Dendritic cell treated with granulocyte-macrophage colony-stimulating factor and Interleukin-4, amounts not matched to agents 40 ng/mL and 50 ng/mL, for 4 days (primary cell): Measurements from ENCODE around the gene EHD2.
A peak's percentile ranks its signal among the peaks of the same experiment; 100 is the strongest.
"Not testable (repeated sequence)": the region's sequence is repeated elsewhere in the genome, so short reads cannot be mapped to it uniquely, and the experiment has no call there.

Experiments
- H3K27ac Mint-ChIP-seq: one replicate; pipeline ENCODE4 v1.8.0; 2022; ENCODE audit warnings: mild to moderate bottlenecking, mixed read lengths
- H3K27me3 Mint-ChIP-seq: one replicate; pipeline ENCODE4 v1.8.0; 2022; ENCODE audit warnings: mild to moderate bottlenecking, mixed read lengths
- H3K36me3 Mint-ChIP-seq: one replicate; pipeline ENCODE4 v1.8.0; 2022; ENCODE audit warnings: low read depth, mixed read lengths
- H3K4me1 Mint-ChIP-seq: one replicate; pipeline ENCODE4 v1.8.0; 2022; ENCODE audit warnings: low read depth, mixed read lengths
- H3K4me3 Mint-ChIP-seq: one replicate; pipeline ENCODE4 v1.8.0; 2022; ENCODE audit warnings: mild to moderate bottlenecking, moderate library complexity, mixed read lengths
- H3K9me3 Mint-ChIP-seq: one replicate; pipeline ENCODE4 v1.8.0; 2022; ENCODE audit warnings: mixed read lengths
- intact Hi-C: fragments of 100-400 bp; cut with micrococcal nuclease; formaldehyde crosslinking; loops from one replicate; pipeline ENCODE4 v1.15.0; 2022

EHD2 gene

GRCh38 chr19:47766670-47767069, 53.4 kb downstream of the EHD2 start:
- Mint-ChIP-seq H3K9me3 (no peaks in the 10 kb centered on the region), H3K27ac (no peak overlapping the region), H3K27me3 (peaks cover 1% of the 10 kb centered on the region), H3K36me3 (no peaks in the 10 kb centered on the region), H3K4me1 (no peaks in the 10 kb centered on the region), H3K4me3 (no peak overlapping the region)
- intact Hi-C loops, result loop anchor here (1.0 kb wide), 1 partner anchor 22 kb away; no protein-coding TSS in a partner anchor

- intact Hi-C loops, result no loop called here
- Mint-ChIP-seq H3K27ac (no peak overlapping the region), H3K36me3 (no peaks in the 10 kb centered on the region), H3K9me3 (no peaks in the 10 kb centered on the region), H3K4me3 (no peak overlapping the region), H3K27me3 (peaks cover 1% of the 10 kb centered on the region), H3K4me1 (no peaks in the 10 kb centered on the region)
These were observed 54.1 kb downstream of the EHD2 start for GRCh38 chr19:47767349-47767748.

GRCh38 chr19:47768604-47769003, 55.4 kb downstream of the EHD2 start:
- intact Hi-C loops, result no loop called here
- Mint-ChIP-seq H3K36me3 (no peaks in the 10 kb centered on the region), H3K27me3 (peaks cover 1% of the 10 kb centered on the region), H3K4me1 (no peaks in the 10 kb centered on the region), H3K9me3 (no peaks in the 10 kb centered on the region), H3K4me3 (no peak overlapping the region), H3K27ac (no peak overlapping the region)

- Mint-ChIP-seq H3K27ac (no peak overlapping the region), H3K36me3 (no peaks in the 10 kb centered on the region), H3K4me1 (no peaks in the 10 kb centered on the region), H3K4me3 (no peak overlapping the region), H3K27me3 (peaks cover 1% of the 10 kb centered on the region), H3K9me3 (no peaks in the 10 kb centered on the region)
- intact Hi-C loops, result no loop called here
These were observed 56.3 kb downstream of the EHD2 start for GRCh38 chr19:47769534-47769933.

GRCh38 chr19:47771291-47771690, 58.1 kb downstream of the EHD2 start:
- H3K27ac Mint-ChIP-seq, H3K4me1 Mint-ChIP-seq, H3K9me3 Mint-ChIP-seq, intact Hi-C loops, H3K27me3 Mint-ChIP-seq, H3K36me3 Mint-ChIP-seq, H3K4me3 Mint-ChIP-seq: not testable (repeated sequence)

- peaks cover 23% of the 10 kb centered on the region for H3K36me3 Mint-ChIP-seq
- intact Hi-C loops, result no loop called here
- no peak overlapping the region for H3K27ac Mint-ChIP-seq
- peaks cover 2% of the 10 kb centered on the region for H3K27me3 Mint-ChIP-seq
- H3K9me3 Mint-ChIP-seq, result no peaks in the 10 kb centered on the region
- H3K4me3 Mint-ChIP-seq, result no peak overlapping the region
- peaks cover 24% of the 10 kb centered on the region for H3K4me1 Mint-ChIP-seq
These were observed 63.3 kb downstream of the EHD2 start for GRCh38 chr19:47776568-47776967.

GRCh38 chr19:47777245-47778048, 64.2 kb downstream of the EHD2 start:
- H3K9me3 Mint-ChIP-seq, H3K27me3 Mint-ChIP-seq, intact Hi-C loops: not testable (repeated sequence)
- Mint-ChIP-seq H3K36me3 (peaks cover 32% of the 10 kb centered on the region), H3K27ac (peak overlapping the region; percentile 91), H3K4me3 (peak overlapping the region; percentile 97), H3K4me1 (peaks cover 26% of the 10 kb centered on the region)

GRCh38 chr19:47778049-47778953, 65.1 kb downstream of the EHD2 start, which contains the start of gene SELENOW:
TSS of gene SELENOW (plus strand) at chr19:47778703. CDS start at chr19:47778786, 83 bp downstream.
- Mint-ChIP-seq H3K4me1 (peaks cover 26% of the 10 kb centered on the region), H3K27me3 (peaks cover 2% of the 10 kb centered on the region), H3K4me3 (peak within 1 kb of the TSS; percentile 97), H3K36me3 (peaks cover 41% of the 10 kb centered on the region), H3K9me3 (no peaks in the 10 kb centered on the region), H3K27ac (peak within 1 kb of the TSS; percentile 91)
- intact Hi-C loops, result no loop called here

- peak overlapping the region; percentile 97 for H3K4me3 Mint-ChIP-seq
- peaks cover 26% of the 10 kb centered on the region for H3K4me1 Mint-ChIP-seq
- peaks cover 47% of the 10 kb centered on the region for H3K36me3 Mint-ChIP-seq
- no peaks in the 10 kb centered on the region for H3K9me3 Mint-ChIP-seq
- H3K27ac Mint-ChIP-seq, result peak overlapping the region; percentile 91
- peaks cover 2% of the 10 kb centered on the region for H3K27me3 Mint-ChIP-seq
- intact Hi-C loops, result no loop called here
These were observed 65.7 kb downstream of the EHD2 start for GRCh38 chr19:47778954-47779351.

- peaks cover 26% of the 10 kb centered on the region for H3K4me1 Mint-ChIP-seq
- H3K27ac Mint-ChIP-seq, result peak overlapping the region; percentile 91
- H3K27me3 Mint-ChIP-seq, result peaks cover 2% of the 10 kb centered on the region
- peak overlapping the region; percentile 97 for H3K4me3 Mint-ChIP-seq
- intact Hi-C loops, result no loop called here
- H3K36me3 Mint-ChIP-seq, result peaks cover 54% of the 10 kb centered on the region
- no peaks in the 10 kb centered on the region for H3K9me3 Mint-ChIP-seq
These were observed 66.4 kb downstream of the EHD2 start for GRCh38 chr19:47779524-47780214.

- Mint-ChIP-seq H3K4me1 (peaks cover 26% of the 10 kb centered on the region), H3K27ac (no peak overlapping the region), H3K36me3 (peaks cover 60% of the 10 kb centered on the region), H3K27me3 (peaks cover 2% of the 10 kb centered on the region), H3K9me3 (no peaks in the 10 kb centered on the region), H3K4me3 (peak overlapping the region; percentile 1)
- intact Hi-C loops, result no loop called here
These were observed 67.0 kb downstream of the EHD2 start for GRCh38 chr19:47780215-47780551.

- no peak overlapping the region for H3K27ac Mint-ChIP-seq
These were observed 68.5 kb downstream of the EHD2 start for GRCh38 chr19:47781590-47782262.

GRCh38 chr19:47786566-47786965, 73.3 kb downstream of the EHD2 start:
- intact Hi-C loops, result no loop called here
- Mint-ChIP-seq H3K9me3 (no peaks in the 10 kb centered on the region), H3K36me3 (peaks cover 51% of the 10 kb centered on the region), H3K4me3 (no peak overlapping the region), H3K27me3 (peaks cover 4% of the 10 kb centered on the region), H3K27ac (no peak overlapping the region), H3K4me1 (peaks cover 2% of the 10 kb centered on the region)

More at GRCh38 chr19:47781590-47782262, 68.5 kb downstream of the EHD2 start:
- Mint-ChIP-seq H3K36me3 (peaks cover 75% of the 10 kb centered on the region), H3K4me3 (no peak overlapping the region), H3K27me3 (peaks cover 2% of the 10 kb centered on the region), H3K4me1 (peaks cover 26% of the 10 kb centered on the region), H3K9me3 (no peaks in the 10 kb centered on the region)
- intact Hi-C loops, result no loop called here
